Right hindlimb (tissue), 1 donor: ENCODE measurements around the gene KCNK7.
A peak's percentile ranks its signal among the peaks of the same experiment; 100 is the strongest.

Source experiments
- DNase-seq: peaks from one replicate; pipeline ENCODE4 v3.0.0-alpha.2; 2018

KCNK7 gene

DNA sequence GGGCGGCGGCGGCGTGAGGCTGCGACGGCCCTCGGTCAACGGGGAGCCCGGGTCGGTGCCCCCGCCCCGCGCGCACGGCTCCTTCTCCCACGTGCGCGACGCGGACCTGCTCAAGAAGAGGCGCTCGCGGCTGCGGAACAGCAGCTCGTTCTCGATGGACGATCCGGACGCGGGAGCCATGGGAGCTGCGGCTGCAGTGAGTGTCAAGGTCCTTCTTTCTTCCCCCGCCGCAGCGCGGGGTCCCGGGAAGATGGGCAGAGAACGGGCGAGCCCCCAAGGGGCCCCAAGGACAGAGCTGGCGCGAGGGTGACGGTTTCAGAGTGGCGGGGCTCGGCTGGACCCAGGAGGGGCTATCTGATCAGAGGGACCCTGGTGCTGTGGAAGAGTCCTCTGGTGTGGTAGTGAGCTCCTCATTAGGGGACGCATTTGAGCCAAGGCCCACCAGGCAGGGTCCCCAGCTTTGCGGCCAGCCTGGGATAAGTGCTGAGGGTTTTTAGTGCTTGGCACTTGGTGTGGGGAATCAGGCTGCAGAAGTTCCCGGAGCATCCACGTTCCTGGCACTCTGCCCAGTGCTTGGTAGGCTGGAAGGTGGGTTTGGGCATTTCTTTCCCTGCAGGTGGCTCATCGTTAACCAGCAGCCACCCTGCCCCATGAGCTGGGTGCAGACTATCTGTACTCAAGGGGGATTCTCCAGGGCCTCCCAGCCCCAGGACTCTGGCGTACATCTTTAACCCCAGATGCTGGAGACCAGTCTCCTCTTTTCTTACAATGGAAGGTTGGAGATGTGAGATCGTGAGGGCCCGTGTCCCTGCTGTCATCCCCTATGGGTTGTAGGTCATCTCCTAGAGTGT, 10.0 kb downstream of the KCNK7 start:
- no peak for DNase-seq

DNA sequence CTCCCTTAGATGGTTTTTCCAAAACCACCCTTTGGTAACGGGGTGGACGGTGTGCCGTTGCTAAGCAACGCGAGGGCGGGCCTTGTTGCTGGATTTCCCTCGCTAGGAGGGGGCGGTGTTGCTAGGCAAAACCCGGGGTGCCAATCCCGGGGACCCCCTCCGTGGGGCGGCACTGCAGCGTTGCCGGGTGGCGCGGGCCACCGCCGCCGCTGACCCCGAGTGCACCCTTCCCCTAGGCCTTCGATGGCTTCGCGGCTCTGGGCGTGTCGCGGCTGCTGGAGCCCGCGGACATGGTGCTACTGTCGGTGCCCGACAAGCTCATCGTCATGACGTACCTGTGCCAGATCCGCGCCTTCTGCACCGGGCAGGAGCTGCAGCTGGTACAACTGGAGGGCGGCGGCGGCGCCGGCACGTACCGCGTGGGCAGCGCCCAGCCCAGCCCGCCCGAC, 10.9 kb downstream of the KCNK7 start:
- DNase-seq = no peak

DNA sequence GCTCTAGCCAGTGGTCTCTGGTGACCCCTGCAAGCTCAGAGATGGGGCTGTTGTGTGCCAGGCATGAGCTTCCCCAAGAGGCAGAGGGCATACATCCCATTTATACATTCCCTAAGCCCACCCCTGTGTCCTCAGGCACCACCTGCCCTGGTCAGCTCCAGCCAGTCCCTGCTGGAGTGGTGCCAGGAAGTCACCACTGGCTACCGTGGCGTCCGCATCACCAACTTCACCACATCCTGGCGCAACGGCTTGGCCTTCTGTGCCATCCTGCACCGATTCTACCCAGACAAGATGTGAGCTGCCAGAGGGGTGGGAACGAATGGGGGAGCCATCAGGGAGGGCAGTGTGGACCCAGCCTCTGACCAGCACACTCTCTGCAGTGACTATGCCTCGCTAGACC, 11.5 kb downstream of the KCNK7 start:
- DNase-seq = no peak

DNA sequence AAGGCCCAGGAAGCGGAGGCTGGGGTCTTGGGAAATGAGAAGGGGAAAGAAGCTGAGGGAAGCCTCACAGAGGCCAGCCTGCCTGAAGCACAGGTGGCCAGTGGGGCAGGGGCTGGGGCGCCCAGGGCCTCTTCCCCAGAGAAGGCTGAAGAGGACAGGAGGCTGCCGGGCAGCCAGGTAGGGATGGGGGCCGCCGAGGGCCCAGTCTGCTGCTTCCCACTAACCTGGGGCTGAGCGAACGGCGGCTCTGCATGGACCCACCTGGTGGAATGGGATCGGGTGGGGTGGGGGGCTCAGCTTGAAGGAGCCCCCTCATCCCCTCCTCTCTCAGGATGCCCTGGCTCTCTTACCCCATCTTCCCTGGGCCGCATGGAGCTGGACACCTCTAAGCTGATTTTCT, 12.0 kb downstream of the KCNK7 start:
- no peak for DNase-seq

DNA sequence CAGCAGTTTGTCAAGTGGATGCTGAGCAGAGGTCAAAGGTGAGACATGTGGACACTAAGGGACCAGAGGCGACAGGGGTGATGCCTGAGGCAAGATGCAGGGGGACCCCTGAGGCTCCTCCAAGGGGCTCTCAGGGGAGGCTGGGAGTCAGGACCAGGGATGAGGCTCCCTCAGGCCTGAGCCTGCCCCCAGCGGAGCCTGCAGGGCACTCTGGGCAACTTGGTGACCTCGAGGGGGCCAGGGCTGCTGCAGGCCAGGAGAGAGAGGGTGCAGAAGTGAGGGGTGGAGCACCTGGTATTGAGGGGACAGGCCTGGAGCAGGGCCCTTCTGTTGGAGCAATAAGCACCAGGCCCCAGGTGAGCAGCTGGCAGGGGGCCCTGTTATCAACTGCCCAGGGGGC, 13.7 kb downstream of the KCNK7 start:
- no peak for DNase-seq

DNA sequence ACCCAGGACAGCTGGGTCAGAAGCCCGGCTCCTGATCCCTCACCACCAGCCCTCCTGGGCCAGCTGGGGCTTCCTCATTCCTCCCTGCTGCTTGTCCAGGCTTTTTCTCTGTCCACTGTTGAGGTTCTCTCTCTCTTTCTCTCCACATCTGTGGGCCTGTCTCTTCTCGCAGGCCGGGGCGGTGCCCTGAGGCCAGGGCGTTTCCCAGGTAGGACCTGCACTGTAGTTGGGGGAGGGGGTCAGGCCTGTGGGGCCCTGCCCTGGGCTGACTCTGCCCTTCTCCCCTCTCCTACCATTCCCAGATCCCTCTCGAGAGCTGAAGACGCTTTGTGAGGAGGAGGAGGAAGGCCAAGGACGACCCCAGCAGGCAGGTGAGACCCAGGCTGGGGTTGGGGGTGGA, 14.8 kb downstream of the KCNK7 start:
- no peak for DNase-seq

DNA sequence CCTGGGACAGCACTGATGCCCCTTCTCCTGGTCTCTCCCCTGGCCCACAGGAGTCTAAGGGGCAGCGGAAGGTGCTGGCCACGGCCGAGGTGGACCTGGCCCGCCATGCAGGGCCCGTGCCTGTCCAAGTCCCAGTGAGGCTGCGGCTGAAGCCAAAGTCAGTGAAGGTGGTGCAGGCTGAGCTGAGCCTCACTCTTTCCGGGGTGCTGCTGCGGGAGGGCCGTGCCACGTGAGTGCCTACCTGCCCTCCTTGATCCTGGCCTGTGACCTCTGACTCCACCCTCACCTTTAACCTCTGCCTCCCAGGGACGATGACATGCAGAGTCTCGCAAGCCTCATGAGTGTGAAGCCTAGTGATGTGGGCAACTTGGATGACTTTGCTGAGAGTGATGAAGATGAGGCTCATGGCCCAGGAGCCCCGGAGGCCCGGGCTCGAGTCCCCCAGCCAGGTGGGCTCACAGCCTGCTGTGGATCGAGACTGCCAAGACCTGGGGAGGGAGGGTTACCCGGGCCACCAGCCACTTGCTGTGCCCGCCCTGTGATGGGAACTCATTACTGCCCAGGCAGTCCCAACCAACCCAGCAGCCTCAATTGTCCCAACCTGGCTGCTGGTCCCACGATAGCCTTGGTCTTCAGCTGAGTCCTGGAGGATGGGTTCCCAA, 15.4 kb downstream of the KCNK7 start:
- no peak for DNase-seq

DNA sequence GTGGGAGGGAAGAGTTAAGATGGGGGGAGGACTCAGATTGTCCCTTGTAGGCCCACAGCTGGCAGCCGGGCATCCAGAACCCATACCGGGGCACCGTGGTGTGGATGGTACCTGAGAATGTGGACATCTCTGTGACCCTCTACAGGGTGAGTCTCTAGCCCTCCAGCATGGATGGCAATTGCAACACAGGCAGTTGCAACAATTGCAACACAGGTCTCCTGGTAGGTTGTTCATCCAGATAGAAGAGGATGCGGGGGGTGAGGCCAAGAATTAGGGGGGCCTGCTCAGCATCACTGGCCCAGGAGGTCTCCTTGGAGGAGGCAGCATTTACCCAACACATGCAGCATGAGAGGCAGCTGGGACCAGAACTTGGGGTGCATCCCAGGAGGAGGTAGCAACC, 16.3 kb downstream of the KCNK7 start:
- DNase-seq = no peak

DNA sequence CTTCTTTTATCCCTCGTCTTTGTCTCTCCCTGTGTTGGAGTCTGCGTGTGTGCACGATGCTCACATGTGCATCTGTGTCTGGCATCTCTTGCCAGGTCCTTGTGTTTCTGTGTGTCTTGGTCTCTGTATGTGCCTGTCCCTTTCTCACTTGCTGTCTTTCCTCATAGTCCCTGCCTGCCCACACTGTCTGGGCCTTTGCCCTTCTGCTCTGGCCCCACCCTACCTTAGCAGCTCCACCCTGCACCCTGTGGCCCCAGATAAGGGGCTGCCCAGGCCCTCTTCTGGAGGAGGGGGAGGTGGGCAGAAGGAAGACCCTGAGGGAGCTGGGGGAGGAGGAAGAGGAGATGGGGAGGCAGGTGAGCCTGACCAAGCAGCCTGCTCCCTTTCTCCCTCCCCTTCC, 16.9 kb downstream of the KCNK7 start:
- no peak for DNase-seq

DNA sequence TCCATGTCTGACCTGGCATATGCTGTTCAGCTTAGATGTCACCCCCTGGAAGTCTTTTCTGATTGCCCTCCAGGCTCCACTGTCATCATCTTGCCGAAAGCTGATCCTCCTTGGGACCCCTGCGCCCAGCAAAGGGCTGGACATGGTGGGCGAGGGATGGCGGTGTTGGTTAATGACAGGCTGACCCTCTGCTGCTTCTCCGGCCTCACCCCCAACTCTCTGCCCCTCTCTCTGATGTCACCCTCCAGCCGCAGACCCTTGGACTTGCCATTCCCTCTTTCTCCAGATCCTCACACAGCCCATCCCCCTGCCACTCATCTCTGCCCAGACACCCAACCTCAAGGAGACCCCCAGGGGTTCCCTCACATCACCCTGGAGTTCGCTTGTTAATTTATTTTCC, 17.5 kb downstream of the KCNK7 start:
- no peak for DNase-seq

DNA sequence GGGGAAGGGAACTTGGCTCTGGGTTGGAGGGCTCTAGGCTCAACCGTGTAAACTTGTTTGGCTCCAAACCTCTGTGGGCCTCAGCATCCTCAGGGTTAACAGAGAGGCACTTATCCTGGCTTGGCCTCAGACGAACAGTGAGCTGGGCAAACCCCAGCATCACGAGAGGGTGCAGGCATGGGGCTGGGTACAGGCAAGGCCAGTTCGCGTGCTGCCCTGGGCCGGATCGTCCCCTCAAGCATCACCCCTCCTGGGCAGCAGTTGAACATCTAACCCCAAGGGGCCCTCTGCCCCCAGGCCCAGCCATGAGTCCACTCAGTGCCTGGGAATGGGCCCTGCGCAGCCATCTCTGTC, 17.9 kb downstream of the KCNK7 start:
- no peak for DNase-seq

DNA sequence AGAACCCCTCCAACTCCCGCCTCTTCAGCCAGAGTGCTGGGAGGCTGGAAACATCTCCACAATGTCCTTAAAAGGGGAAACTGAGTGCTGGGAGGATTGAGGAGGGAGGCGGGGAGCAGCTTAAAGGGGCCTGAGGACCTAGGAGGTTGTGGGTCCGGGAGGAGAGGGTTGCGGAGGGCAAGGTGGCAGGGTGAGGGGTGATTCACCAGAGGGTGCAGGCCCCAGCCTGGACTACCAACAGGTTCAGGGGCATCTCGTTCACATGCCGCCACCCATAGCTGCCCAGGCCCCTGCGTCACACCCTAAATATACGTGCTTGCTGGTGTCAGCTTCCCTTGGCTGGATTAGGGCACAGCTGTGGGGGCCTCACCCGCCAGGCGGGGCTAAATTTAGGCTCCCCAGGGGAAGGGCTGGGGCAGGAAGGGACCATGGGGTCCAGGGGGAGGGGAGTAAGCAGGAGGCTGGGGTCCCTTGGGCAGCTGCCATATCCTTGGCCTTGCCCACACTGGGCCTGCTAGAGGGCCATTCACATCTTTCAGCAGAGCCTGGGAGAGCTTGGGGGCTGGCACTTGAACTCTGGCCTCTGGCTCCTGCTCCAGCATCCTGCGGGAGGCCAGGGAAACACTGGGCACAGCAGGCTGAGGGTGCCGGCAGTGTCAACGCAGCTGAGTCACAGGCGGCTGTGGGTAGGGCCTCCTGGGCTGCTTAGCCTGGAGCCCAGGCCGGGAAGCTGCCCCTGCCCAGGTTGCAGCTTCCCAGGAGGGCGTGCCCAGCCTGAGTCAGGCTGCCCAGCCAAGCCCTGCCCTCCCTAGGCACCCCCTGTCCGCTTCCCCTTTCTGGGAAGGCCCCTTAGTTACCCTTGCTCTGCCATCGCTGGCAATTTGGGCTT, 18.5 kb downstream of the KCNK7 start:
- DNase-seq = peak; percentile 79

DNA sequence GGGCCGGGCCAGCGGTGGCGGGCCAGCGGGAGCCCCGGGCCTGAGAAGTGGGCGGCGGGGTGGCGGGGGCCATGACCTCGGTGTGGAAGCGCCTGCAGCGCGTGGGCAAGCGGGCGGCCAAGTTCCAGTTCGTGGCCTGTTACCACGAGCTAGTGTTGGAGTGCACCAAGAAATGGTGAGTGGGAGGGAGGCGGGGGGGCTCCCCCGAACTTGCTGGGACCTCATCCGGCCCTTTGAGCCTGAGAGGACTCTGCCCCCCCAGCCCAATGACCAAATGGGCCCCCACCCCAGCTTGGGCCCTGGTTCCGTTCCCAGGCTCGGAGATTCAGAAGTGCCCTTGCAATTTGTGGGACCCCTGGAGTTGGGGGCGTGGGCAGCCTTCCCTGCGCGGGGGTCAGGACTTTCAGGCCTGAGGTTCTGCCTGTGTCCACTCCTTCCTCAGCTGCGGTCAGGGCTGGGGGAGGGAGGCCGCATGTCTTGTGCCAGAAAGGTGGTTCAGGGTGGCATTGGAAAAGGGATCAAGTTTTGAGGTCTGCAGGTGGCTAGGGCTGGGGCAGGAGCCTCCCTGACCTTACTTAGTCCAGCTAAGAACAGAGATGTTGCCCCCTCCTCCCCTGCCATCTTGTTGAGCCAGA, 19.3 kb downstream of the KCNK7 start:
- no peak for DNase-seq

DNA sequence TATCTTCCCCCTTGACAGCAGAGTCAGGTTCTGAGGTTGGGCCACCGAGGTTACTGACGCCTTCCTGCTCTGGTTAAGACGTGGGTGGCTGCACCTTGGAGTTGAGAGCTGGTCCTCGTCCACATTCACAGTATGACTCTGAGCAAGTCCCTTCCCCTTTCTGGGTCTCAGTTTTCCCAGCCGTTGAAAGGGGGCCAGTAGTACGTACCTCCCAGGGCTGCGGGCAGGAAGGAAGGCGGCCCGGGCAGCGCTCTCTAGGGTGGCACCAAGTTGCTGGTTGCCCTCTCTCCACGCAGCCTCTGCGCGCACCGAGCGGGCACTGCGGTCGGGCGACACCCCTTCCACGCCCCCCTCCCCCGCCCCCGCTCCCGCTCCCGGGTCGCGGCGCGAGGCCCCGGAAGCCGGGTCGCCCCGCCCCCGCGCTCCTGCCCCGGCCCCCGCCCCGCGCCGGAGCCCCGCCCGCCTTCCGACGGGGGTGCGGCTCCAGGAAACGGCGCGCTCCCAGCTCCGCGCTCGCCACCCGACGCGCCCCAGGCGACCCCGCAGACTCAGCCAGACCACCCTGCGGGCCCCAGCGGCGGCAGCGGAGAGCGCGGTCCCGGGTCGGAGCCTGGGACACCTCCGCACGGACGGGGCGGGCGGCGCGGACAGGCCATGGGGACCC, 19.9 kb downstream of the KCNK7 start, which contains the start of gene EHBP1L1:
TSS of gene EHBP1L1 (plus strand) at position 486 of the 664 bp plus-strand sequence. CDS start 250 bp downstream, outside the sequence.
- DNase-seq = peak; percentile 81

DNA sequence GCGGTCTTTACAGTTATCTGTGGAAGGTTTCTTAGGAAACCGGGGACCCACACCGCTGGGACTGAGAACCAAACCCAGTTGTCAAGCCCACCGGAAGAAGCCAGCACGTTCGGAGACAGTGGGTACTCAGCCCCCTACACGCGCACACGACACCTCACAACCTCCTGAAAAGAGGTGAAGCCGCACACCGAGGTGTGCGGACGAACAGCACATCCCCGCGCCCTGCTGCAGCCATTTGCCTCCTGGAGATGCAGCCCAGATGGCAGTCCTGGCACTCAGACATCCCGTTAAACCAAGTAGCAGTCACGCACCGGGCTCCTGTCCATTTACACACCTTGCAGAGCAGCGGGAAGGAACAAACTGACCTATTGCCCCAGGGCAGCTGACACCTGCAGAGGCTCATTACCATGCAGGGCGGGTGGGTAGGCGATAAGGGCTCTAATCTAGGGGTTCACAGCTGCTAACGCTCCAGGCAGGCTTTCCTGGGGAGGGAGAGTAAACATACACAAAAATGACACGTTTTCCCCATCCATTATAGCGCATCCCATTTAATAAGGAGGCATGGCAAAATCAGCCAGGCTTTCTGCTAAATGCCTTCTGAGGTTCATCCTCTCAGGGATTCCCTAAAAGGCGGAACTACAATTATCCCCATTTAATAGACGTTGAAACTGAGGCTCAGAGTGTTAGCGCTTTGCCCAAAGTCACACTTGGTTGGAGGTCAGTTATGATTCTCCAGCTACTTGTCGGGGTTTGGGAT, 20.6 kb downstream of the KCNK7 start:
- DNase-seq = peak; percentile 43

DNA sequence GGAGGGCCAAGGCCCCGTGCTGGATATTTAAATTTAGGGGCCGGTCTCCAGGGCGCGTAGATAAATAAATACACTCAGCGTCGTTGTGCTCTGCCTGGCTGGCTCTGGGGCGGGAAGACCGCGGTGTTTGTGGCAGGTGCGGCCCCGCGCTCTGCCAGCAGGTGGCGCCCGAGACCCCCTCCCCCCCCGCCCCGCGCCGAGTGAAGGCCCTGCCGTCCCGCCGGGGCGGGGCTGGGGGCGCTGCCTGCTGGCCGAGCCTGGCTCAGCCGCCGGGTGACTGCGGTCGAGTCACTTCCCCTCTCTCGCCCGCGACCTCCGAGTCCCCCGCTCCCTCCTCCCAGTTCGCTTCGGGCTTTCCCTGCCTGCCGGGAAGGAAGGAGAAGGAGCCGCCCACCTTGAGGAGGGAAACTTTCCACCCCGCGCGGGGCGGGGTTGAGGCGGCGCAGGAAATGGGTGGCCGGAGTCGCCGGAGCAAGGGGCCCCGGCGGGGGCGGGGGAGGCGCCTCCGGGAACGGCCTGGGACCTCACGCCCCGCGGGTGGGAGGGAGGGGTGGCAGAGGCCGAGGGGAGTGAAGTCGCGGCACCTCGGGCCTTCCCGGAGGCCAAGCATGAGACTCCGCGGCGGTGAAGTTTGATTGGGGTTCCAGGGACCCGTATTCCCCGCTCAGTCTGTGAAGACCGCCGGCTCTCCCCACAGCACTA, 21.3 kb downstream of the KCNK7 start:
- DNase-seq = peak; percentile 97

DNA sequence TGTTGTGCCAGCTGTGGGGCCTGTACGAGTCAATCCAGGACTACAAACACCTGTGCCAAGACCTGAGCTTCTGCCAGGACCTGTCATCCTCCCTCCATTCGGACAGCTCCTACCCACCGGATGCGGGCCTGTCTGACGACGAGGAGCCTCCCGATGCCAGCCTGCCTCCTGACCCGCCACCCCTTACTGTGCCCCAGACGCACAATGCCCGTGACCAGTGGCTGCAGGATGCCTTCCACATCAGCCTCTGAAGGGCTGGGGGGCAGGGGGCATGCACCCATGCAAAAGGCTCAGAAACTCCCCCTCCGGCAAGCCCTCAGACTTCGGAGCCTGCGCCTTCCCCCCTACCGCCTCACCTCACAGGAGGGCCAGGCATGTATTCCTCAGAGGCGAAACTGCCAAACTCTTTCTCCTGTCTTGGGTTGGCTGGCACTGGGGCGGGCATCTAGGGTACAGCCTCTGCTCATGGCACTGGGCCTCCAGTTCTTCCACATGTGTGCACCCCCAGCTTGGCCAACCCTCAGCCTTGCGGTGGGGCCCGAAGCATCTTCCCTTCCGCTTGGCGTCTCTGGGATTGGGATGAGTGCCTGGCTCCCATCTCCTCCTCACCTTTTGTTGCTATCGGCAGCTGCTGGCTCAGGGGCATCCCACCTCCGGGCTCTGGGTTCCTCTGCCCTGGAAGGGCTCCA, 22.1 kb downstream of the KCNK7 start:
- peak; percentile 50 for DNase-seq

DNA sequence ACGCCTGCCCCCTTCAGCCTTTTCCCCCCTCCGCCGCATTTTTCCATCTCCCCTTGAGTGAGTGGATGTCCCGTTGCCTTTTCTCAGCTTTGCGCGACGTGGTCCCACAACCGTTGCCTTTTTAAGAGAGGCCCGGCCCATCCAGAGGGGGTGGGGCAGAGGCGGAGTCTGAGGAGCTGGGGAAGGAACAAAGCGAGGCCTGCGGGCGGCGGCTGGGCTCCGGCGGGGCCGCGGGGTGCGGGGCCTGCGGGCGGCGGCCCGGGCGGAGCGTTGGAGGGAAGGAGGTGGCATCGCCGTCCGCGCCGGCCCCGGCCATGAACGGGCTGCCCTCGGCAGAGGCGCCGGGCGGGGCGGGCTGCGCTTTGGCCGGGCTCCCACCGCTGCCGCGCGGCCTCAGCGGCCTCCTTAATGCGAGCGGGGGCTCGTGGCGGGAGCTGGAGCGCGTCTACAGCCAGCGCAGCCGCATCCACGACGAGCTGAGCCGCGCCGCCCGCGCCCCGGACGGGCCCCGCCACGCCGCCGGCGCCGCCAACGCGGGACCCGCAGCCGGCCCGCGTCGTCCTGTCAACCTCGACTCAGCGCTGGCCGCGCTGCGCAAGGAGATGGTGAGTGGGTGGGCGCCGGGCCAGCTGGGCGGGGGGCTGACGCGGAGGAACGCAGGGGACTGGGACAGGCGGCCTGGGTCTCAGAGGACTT, 23.1 kb downstream of the KCNK7 start, which contains the start of gene FAM89B:
TSS of gene FAM89B (plus strand) at position 183 of the 696 bp plus-strand sequence. CDS start at position 315, 132 bp downstream.
- DNase-seq = peak; percentile 96

DNA sequence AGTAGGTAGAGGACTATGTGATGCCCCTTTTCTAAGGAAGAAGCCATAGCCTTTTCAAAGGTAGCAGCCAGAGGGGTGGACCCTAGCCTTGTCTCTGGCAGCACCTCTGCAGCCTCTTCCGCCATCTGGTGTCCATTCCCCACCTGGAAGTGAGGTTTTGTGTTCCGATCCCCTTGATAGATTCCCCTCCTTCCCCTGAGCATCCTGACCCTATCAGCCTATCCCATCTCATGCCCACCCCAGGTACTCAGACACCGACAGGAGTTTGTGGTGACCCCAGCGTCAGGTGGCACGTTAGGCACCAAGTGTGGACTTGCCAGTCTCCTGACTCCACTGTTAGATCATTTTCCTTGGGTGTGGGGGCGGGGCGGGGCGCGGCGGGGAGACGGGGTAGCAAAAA, 23.7 kb downstream of the KCNK7 start:
- no peak for DNase-seq
